Transverse colon (tissue), 4 donors: ENCODE results near the gene SMAD3.

Source experiments
- CTCF ChIP-seq, 5 experiments: fragments of 200-600 bp in 3 of 5; fragments of 450-650 bp in 2 of 5; sonication (generic) in 3 of 5; IDR thresholded peaks; 1 replicate in 2 of 5; 2 replicates in 3 of 5; pipeline ENCODE4 v1.5.1; 2016 to 2017; ENCODE audit warnings: antibody characterized with exemption in 5 of 5, inconsistent platforms in 3 of 5, mild to moderate bottlenecking in 2 of 5, moderate library complexity in 1 of 5
- POLR2AphosphoS5 ChIP-seq, 3 donors: sonication (generic); formaldehyde crosslinking; IDR thresholded peaks; one replicate each; pipeline ENCODE4 v1.6.1; 2016; ENCODE audit warnings: antibody characterized with exemption in 3 of 3

GRCh38 chr15:67140078-67140833 lies 74.9 kb downstream of the SMAD3 start:
- TF ChIP-seq POLR2AphosphoS5 (IDR thresholded peaks at IDR 0.05) (no peak), CTCF (IDR thresholded peaks at IDR 0.05) (no peak)
